ENCODE results near the gene HNRNPAB.

The HNRNPAB gene

DNA sequence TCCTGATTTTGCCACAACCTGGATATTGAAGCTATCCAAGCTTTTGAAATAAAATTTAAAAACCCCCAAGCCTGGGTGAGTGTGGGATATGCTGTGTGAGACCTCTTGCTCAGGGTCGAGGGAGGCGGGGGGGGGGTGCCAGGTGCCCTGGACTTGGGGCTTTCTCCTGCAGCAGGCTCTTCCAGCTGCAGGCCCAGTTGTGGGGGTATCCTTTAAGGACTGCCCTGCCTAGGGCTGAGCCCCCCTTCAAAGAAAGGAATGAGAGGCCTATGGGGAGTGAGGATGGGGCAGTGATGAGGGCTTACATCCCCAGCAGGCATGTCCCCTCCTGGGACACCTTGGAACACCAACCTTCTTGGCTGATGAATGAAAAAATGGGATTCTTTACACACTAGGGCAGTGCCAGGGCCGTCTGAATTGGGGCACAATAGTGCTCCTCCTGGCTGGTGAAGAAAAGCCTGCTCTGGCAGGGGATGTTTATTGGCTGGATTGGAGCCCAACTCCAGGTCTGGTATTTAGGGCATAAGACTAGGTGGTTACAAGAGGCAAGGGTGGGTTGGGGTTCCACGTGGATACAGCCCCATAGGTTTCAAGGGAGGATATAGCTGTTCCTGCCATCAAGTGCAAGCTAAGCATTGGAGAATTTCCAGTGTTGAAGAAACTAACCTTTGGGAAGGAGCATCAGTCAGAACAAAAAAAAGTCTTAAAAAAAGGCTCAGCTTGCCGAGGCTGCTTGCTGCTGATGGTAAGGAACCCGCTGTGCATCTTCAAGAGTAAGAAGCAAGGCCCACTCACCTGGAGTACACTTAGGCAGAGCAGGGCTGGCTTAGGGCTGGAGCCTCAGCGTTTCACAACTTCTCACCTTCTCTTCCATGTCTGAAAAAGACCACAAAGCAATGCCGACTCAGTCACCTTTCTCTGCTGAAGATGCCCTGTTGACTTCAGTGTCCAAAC, 7.0 kb downstream of the HNRNPAB start:
- DNase-seq (ENCODE audit: low read depth, low spot score), result no peak

GRCh38 chr5:178212241-178213002, 8.1 kb downstream of the HNRNPAB start:
- no peak for DNase-seq (ENCODE audit: low read depth, low spot score)

DNA sequence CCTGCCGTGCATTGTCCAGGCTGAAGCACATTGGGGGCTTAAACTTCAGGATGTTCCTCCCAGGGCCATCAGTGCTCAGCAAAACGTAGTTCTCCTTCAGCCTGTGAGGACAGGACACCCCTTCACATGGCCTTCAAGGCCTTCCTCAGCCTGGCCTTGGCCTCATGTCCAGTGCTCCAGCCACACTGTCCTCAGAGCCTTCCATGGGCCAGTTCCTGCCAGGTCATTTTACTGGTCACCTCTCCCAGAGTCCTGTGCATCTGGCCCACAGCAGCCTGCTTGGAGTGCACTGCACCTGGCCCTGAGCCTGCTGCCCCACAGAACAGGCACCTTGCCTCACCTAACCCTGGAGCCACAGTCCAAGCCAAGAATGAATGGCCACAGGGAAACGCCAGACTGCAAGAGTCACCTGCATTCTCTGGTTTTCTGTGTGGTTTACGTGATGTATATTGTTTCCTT, 8.7 kb downstream of the HNRNPAB start:
- no peak for DNase-seq (ENCODE audit: low read depth, low spot score)

DNA sequence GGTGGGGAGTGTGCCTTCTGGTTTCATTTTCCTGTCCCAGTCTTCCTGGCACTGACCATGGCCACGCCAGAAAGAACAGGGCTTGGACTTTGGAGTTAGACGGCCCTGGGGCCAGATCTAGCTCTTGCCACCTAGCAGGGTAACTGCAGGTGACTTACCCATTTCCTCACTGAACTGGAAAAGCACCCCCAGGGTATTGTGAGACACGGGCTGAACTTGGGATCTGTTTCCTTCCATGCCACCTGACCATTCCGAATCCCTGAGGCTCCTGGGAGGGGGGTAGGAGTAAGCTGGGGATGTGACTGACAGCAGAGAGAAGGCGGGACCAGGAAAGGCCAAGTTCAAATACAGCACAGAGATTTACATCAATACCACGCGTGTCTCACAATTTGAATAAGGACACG, 9.4 kb downstream of the HNRNPAB start:
- no peak for DNase-seq (ENCODE audit: low read depth, low spot score)

DNA sequence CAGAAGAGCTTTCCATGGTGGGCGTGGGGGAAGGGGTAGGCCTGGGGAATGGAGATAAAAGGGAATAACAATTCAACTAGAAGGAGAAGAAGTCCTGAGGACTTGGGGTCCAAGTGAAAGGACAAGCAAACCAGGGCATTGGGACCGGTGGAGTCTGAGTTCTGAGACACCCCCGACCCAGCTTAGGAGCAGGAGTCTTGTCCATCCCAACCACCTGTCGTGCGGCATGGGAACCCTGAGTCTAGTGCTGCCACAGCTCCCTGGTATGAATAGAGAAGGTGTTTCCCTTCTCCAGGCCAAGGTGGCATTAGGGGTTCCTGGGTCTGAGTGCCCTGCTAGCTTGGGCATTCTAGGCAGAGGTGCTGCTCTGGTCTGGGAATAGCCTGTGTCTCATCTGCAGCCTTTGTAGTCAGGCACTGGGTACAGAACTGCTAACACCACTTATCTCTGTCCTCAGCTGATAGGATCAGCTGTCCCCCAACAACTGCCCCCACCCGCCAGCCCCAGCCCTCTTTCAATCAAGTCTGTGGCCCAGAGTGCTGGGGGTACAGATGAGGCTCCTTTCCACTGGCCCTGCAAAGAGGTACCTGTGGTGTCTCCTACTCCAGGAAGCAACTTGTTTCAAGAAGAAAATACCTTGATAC, 9.9 kb downstream of the HNRNPAB start:
- DNase-seq (ENCODE audit: low read depth, low spot score), result no peak

DNA sequence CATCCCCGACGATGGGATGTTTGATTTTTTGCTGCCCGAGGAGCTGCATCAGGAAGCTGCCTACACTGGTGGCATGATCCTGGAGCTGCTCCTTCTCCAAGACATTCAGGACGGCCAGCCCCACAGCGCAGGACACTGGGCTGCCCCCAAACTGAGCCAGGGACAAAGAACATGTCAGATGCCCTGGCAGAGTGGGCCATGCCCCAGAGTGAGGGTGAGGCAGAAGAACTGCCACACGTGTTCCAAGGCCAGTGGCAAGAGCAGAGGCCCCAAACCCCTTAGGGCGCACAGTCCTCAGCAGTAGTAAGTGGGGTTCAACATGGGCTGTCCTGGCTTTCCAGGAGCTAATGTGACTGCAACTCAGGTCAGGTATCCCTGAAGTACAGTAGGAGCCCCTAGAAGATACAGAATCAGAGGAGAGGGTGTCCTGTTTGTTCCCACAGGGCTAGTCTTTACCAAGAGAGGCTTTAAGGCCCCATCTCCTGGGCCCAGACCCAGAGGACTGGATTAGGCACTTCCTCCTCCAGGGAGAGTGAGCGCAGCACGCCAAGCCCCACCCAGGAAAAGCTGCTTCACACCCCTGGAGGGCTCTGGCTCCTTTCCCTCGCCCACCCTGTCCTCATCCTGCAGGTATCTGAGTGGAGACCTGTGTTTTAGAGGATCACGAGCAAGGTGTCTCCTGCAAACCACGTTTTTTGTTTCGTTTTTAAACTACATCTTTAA, 11.1 kb downstream of the HNRNPAB start:
- no peak for DNase-seq (ENCODE audit: low read depth, low spot score)

GRCh38 chr5:178216088-178216534, 11.8 kb downstream of the HNRNPAB start:
- DNase-seq (ENCODE audit: low read depth, low spot score), result no peak

DNA sequence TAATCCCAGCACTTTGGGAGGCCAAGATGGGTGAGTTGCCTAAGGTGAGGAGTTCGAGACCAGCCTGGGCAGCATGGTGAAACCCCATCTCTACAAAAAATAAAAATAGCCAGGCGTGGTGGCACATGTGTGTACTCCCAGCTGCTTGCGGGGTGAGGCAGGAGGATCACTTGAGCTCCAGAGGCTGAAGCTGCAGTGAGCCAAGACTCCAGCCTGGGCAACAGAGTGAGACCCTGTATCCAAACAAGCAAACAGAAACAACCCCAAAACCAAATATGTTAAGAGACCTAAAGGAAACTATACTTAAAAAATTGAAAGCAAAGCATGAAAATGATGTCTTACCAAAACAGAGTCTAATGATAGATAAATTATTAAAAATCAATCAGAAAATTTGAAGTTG, 12.4 kb downstream of the HNRNPAB start:
- DNase-seq (ENCODE audit: low read depth, low spot score), result no peak

DNA sequence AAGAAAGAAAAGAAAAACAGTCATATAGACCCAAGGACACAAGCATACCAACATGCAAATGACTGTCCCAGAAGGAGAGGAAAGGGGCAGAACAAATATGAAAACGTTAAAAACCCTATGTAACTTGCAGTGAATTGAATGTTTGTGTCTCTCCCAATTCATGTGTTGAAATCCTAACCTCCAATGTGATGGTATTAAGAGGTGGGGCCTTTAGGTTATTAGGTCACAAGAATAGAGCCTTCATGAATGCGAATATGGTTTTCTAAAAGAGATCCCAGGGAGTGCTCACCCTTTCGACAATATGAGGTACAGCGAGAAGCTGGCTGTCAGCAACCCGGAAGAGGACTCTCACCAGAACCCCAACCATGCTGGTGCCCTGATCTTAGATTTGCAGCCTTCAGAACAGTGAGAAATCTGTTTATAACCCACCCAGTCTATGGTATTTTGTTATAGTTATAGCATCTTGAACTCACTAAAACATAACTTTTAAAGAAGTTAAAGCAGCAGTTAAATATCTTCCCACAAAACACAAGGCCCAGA, 14.0 kb downstream of the HNRNPAB start:
- DNase-seq (ENCODE audit: low read depth, low spot score), result no peak

GRCh38 chr5:178218827-178219226, 14.5 kb downstream of the HNRNPAB start:
- DNase-seq (ENCODE audit: low read depth, low spot score), result no peak

DNA sequence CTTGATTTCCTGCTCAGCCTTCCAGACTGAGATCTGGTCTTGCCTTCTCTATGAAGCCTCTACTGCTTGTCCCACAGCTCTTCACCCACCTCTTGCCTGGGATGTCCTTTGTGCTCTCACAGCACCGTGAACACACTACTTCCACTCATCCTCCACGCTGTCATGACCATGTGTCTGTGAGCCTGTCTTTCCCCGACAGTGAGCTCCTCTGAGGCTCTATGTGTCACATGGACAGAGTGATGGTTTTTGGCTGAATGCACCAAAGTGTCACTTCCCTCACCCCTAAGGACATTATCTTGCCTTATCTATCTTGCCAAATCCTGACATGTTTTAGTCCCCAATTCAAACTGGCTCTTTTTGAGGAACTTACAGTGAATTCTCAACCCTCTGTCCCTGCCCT, 16.9 kb downstream of the HNRNPAB start:
- DNase-seq (ENCODE audit: low read depth, low spot score), result no peak

DNA sequence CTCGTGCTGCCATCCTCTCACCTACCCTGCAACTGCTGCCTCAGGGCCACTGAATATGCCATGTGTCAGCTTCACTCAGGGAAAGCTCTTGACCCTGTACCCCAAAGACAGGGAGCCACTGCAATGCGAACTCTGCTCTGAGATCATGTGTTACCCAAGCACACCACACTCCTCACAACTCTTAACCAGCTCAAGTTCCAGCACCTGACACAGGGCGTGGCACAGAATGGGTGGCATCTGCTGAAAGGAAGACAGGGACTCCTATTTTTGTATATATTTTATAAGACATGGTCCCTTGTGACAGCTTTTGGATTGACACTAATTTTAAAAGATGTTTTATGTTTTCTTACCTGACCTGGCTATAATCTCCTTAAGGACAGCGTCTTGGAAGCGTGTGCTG, 17.5 kb downstream of the HNRNPAB start:
- DNase-seq (ENCODE audit: low read depth, low spot score), result no peak

DNA sequence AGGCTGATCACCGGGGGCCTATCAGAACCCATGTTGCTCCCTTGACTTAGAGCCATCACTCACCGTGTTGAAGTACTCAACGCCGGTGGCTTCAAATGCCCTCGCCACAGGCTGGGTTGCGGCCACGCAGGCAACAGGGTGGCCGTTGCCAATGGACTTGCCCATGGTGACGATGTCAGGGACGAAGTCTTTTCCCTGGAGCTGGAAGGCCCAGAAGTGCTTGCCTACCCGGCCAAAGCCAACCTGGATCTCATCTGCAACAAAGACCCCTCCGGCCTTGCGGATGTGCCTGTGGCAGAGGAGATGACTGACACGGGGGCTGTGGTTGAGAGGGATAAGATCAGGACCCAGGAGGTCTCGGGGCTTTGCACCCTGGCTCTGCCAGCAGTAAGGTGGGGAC, 18.0 kb downstream of the HNRNPAB start:
- DNase-seq (ENCODE audit: low read depth, low spot score), result no peak

DNA sequence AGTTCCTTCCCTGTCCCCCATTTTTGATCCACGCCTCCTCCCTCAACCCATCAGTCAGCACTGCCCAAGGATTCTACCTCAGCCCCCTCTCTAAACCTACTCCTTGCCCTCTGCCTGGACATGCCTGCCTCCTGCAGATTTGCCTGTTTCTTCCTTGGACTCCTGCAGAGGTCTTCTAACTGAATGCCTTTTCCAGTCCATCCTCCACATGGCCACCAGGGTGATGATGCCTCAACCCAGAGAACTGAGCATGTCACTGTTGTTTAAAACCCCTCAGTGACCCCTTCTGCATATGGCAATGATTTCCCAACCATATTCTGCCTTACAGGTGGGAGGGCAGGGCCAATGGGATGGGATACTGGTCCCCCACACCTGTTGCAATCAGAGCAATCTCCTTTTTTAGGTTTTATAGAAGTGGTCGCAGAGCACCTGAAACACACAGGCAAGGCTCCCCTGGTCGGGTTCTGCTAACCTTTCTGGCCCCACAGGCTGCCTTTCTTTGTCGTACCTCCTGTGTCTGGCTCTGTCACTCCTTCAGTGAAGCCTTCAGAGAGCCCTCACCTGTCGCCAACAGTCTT, 19.0 kb downstream of the HNRNPAB start:
- no peak for DNase-seq (ENCODE audit: low read depth, low spot score)

- peak; percentile 45 for DNase-seq (ENCODE audit: low read depth, low spot score)
Observed at GRCh38 chr5:178223828-178224335, 19.5 kb downstream of the HNRNPAB start.

- no peak for DNase-seq (ENCODE audit: low read depth, low spot score)
Observed at GRCh38 chr5:178224403-178224802, 20.1 kb downstream of the HNRNPAB start.

DNA sequence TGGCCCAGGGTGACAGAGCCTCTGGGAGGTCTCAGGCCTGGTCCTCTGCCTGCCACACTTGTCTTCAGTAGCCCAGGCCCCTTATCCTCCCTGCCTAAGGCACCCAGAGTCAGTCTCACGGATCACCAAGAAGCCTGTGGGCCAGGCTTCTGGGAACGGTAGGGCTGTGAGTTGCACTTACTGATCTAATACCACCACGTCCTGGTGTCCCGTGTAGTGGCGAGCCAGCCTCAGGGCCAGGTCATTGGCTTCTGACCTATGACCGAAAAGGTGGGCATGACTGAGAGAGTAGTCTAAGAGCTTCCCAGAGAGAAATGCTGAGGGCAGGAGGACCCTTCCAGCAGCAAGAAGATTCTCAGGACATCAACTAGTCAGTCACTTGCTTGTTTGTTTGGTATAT, 20.8 kb downstream of the HNRNPAB start:
- DNase-seq (ENCODE audit: low read depth, low spot score), result no peak

GRCh38 chr5:178227138-178227659, 22.9 kb downstream of the HNRNPAB start:
- no peak for DNase-seq (ENCODE audit: low read depth, low spot score)

DNA sequence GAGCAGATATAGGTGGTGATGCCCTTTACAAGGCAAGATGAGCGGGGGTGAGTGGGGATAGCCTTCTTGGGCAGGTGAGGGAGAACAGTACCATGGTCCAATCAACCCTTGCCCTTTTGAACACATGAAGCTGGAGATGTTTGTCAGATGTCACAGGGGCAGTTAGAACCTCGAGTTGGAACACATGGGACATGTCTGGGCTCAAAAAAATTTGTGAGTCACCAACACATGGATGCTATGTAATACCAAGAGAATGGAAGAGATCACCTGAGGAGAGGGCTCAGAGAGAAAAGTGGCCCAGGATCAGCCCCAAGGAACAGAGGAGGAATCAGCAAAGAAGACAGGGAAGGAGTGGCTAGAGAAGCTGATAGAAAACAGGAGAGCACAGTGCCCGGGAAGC, 23.6 kb downstream of the HNRNPAB start:
- DNase-seq (ENCODE audit: low read depth, low spot score), result no peak

DNA sequence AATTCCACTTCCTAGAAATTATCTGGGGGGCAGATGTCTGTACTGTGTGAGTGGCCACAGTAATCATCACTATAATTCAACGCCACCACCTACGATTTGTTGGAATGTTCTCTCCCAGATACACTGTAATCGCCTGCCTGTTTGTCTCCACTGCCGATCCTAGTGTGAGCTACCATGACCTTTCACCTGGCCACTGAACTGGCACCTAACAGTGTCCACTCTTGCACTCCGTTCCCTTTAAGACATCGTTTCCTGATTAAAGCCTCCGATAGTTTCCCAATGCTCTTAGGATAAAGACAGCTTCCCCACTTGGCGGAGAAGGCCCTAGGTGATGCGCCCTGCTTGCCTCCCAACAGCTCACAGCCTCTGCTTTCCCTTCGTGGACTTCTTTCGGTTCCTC, 24.3 kb downstream of the HNRNPAB start:
- DNase-seq (ENCODE audit: low read depth, low spot score), result no peak
